GM12878 (cell line): ENCODE measurements around the gene FNDC3A.

Experiments used
- CHD1 ChIP-seq: IDR thresholded peaks from 2 replicates; pipeline ENCODE4 v1.6.1; 2012; ENCODE audit warnings: low read depth, low read length, improper control_type of control experiment
- EZH2 ChIP-seq: IDR thresholded peaks from 2 replicates; pipeline ENCODE4 v1.6.1; 2012; ENCODE audit warnings: low read depth, mild to moderate bottlenecking, control low read depth, inconsistent platforms, low read length, borderline replicate concordance; ENCODE audit not compliant: control insufficient read depth
- GABPA ChIP-seq: IDR thresholded peaks from 2 replicates; pipeline ENCODE4 v1.6.1; 2014; ENCODE audit warnings: antibody characterized with exemption, low read depth, mild to moderate bottlenecking, inconsistent platforms

GRCh38 chr13:49146950-49147355 lies 171.2 kb downstream of the FNDC3A start:
- TF ChIP-seq EZH2 (no peak), CHD1 (no peak), GABPA (no peak)
